Colonic mucosa (tissue), 4 donors: ENCODE results near the gene SLA2. TPM values are rescaled to one million over a fixed set of nuclear protein-coding genes. Genes with fewer than 3 reads are reported as not detected.

Experiments used
- DNase-seq: peaks from one replicate; pipeline ENCODE4 v3.0.0-alpha.2; 2020
- H3K27ac ChIP-seq: fragments of 200-600 bp; one replicate; pipeline ENCODE4 v1.8.0; 2021
- H3K27me3 ChIP-seq: fragments of 200-600 bp; one replicate; pipeline ENCODE4 v1.8.0; 2021
- H3K36me3 ChIP-seq: fragments of 200-600 bp; one replicate; pipeline ENCODE4 v1.8.0; 2021
- H3K4me1 ChIP-seq: fragments of 200-600 bp; one replicate; pipeline ENCODE4 v1.8.0; 2021; ENCODE audit warnings: mild to moderate bottlenecking
- H3K4me3 ChIP-seq: fragments of 200-600 bp; one replicate; pipeline ENCODE4 v1.8.0; 2021
- H3K9ac ChIP-seq, 2 donors: one replicate each; pipeline ENCODE4 v1.7.0; 2013; ENCODE audit warnings: control low read depth in 2 of 2, low read depth in 2 of 2, low read length in 2 of 2
- H3K9me3 ChIP-seq: fragments of 200-600 bp; one replicate; pipeline ENCODE4 v1.8.0; 2021
- CTCF ChIP-seq: fragments of 200-600 bp; IDR thresholded peaks from one replicate; pipeline ENCODE4 v1.8.0; 2022; ENCODE audit warnings: antibody characterized with exemption, mild to moderate bottlenecking
- intact Hi-C: fragments of 100-400 bp; cut with DNase I; formaldehyde crosslinking; loops from one replicate; pipeline ENCODE4 v1.14.1; 2022
- total RNA-seq, 2 donors: library from RNA; stranded (reverse); fragmentation: NEBNext Ultra II Directional in 1 of 2; extraction: Animal tissue kit (Norgen Biotek cat#: 25700) in 1 of 2; gene quantifications; one replicate each; pipeline ENCODE4 v1.2.1, GENCODE V29; 2021
- donor health status: healthy.
- donor health status: DM: no; HTN: no; CAD: no.
- donor health status: DM: no; HTN: no; CAD: no.

SLA2 gene
- total RNA-seq, 2 donors from 2014 or later = 0.58 to 0.59 TPM

- intact Hi-C loops = no loop called here
- Histone ChIP-seq H3K36me3 (no peaks in the 10 kb centered on the region), H3K27me3 (no peaks in the 10 kb centered on the region), H3K27ac (no peak overlapping the region), H3K9ac (no peak overlapping the region), H3K9me3 (no peaks in the 10 kb centered on the region), H3K4me1 (no peaks in the 10 kb centered on the region), H3K4me3 (no peak overlapping the region)
- TF ChIP-seq CTCF = no peak
- no peak for DNase-seq
These were observed 11.7 kb downstream of the SLA2 start for GRCh38 chr20:36634342-36634741.

- H3K9ac ChIP-seq = no peak overlapping the region
- no peak for TF ChIP-seq CTCF
These were observed 12.7 kb downstream of the SLA2 start for GRCh38 chr20:36633285-36633772.

GRCh38 chr20:36632487-36633284 is 13.3 kb downstream of the SLA2 start:
- DNase-seq = no peak
- H3K4me1 ChIP-seq = no peaks in the 10 kb centered on the region
- no peaks in the 10 kb centered on the region for H3K27me3 ChIP-seq
- H3K9ac ChIP-seq = no peak overlapping the region
- TF ChIP-seq CTCF = no peak
- no peak overlapping the region for H3K27ac ChIP-seq
- no peaks in the 10 kb centered on the region for H3K36me3 ChIP-seq
- intact Hi-C loops = no loop called here
- no peaks in the 10 kb centered on the region for H3K9me3 ChIP-seq
- H3K4me3 ChIP-seq = no peak overlapping the region

More at GRCh38 chr20:36633285-36633772, 12.7 kb downstream of the SLA2 start:
- no peaks in the 10 kb centered on the region for H3K4me1 ChIP-seq
- intact Hi-C loops = no loop called here
- no peak overlapping the region for H3K4me3 ChIP-seq
- DNase-seq = no peak
- H3K36me3 ChIP-seq = no peaks in the 10 kb centered on the region
- no peaks in the 10 kb centered on the region for H3K9me3 ChIP-seq
- no peak overlapping the region for H3K27ac ChIP-seq
- no peaks in the 10 kb centered on the region for H3K27me3 ChIP-seq

GRCh38 chr20:36632147-36632486 is 13.9 kb downstream of the SLA2 start:
- intact Hi-C loops = no loop called here
- no peak overlapping the region for H3K4me3 ChIP-seq
- no peak for TF ChIP-seq CTCF
- DNase-seq = no peak
- no peak overlapping the region for H3K9ac ChIP-seq
- H3K9me3 ChIP-seq = no peaks in the 10 kb centered on the region
- no peaks in the 10 kb centered on the region for H3K27me3 ChIP-seq
- H3K4me1 ChIP-seq = no peaks in the 10 kb centered on the region
- no peaks in the 10 kb centered on the region for H3K36me3 ChIP-seq
- no peak overlapping the region for H3K27ac ChIP-seq

- Histone ChIP-seq H3K4me3 (no peak overlapping the region), H3K36me3 (no peaks in the 10 kb centered on the region), H3K9me3 (no peaks in the 10 kb centered on the region), H3K4me1 (no peaks in the 10 kb centered on the region), H3K9ac (no peak overlapping the region), H3K27me3 (no peaks in the 10 kb centered on the region), H3K27ac (no peak overlapping the region)
- no peak for TF ChIP-seq CTCF
- intact Hi-C loops = no loop called here
- DNase-seq = no peak
These were observed 14.3 kb downstream of the SLA2 start for GRCh38 chr20:36631646-36632045.
